Stimulated activated CD8-positive, alpha-beta memory T cell treated with anti-CD3 and anti-CD28 coated beads, Interleukin-4, amount 100 ng/mL, for 24 hours (primary cell): ENCODE data around the gene AP5S1.
A peak's percentile ranks its signal among the peaks of the same experiment; 100 is the strongest.

Source experiments
- DNase-seq: peaks from one replicate; pipeline ENCODE4 v3.0.0-alpha.2; 2020; ENCODE audit warnings: low read depth

Gene AP5S1

DNA sequence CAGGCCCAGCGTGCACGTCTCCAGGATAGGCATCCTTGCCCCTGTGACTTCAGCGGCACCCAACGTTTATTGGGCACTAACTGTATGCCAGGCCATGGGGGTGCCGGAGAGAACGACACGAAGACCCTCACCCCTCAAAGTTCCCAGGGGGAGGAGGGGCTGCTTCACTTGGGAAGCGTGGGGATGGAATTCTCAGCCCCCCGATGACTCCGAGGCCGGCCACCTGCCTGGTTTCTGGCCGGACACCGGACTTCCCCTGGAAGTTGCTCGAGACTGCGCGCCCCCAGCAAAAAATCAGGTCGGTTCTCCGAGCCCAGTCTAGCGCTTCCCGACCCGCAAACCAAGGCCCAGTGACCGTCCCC lies 26.0 kb downstream of the AP5S1 start:
- no peak for DNase-seq

DNA sequence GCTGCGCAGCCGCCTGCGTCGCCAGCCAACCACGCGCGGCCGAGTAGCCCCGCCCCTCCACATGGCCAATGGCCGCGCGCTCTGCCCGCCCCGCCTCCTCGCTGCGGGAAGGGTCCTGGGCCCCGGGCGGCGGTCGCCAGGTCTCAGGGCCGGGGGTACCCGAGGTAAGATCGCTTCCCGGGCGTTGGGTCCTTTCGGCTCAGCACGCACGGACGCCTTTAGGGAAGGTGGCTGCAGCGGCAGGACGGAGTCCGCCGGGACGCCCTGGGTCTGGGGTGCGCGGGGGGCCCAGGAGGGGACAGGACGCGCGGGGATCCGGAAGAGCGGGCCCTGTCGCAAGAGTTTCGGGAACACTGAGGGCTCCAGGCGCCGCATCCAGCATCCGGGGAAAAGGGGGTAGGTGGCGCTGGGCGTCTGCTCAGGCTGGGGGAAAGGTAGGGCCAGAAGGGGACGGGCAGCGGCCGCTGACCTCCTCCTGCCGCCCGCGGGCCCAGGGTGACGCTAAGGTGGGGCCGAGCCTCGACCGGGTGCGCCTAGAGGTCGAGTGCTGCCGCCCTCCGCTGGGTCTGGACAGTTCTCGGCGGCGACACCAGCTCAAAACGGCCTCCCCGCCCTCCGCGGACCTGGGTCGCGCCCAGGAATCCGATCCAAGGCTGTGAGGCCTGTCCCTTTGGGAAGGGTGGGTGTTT lies 26.5 kb downstream of the AP5S1 start, which contains the start of gene MAVS:
TSS of gene MAVS (plus strand) at position 95 of the 689 bp plus-strand sequence. CDS start 7,791 bp downstream, outside the sequence.
- peak; percentile 81 for DNase-seq

DNA sequence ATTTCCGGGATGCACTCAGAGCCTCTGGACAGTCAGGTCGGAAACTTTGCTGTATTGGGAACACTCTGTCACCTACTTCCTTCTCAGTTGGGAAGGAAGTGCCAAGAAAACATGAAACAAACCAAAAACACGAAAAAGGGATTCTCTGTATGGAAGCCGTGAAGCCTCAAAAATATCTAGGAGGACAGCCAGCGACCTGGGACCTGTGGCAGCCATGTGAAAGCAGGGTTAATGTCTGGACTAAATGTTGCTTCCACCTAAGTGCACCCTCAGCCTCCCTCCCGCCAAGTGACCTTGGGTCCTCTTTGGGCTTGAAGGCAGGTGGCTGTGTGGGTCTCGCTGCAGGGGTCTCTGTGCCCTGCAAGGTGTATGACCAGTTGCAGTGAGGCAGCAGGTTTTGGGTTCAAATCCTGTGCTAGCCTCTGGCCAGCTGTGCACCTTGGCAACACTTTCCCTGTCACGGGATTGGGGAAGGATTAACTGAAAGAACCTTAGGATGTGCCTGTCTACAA lies 27.1 kb downstream of the AP5S1 start:
- no peak for DNase-seq

DNA sequence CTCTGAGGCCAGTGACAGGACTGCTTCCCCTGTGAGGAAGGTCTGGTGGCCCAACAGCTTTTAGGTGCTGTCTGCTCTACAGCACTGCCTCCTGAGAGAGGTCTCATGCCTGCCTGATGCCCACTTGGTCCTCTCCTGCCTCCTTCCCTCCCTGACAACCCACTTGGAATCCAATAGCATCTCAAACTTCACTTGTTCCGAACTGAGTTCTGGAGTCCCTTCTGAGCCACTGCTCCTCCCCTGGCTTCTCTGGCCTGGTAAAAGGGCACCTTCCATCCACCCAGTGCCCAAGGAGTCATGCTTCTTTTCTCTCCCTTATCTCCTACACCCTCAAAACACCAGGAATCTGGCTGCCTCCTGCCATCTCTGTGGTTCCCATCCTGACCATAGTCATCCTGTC lies 28.2 kb downstream of the AP5S1 start:
- DNase-seq, result no peak

DNA sequence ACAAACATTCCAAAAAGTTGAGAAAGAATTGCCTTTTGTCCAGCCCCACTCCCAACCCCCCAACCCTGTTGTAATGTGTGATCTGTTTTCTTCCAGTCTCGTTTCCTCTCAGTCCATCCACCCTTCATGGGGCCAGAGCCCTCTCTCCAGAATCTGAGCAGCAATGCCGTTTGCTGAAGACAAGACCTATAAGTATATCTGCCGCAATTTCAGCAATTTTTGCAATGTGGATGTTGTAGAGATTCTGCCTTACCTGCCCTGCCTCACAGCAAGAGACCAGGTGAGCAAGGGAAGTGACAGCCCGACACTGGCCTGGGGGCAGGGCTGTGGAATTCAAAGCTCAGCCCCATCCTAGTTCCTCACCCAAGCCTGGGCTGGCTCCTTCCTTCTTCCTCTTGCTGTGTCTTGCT lies 34.1 kb downstream of the AP5S1 start:
- DNase-seq, result no peak

DNA sequence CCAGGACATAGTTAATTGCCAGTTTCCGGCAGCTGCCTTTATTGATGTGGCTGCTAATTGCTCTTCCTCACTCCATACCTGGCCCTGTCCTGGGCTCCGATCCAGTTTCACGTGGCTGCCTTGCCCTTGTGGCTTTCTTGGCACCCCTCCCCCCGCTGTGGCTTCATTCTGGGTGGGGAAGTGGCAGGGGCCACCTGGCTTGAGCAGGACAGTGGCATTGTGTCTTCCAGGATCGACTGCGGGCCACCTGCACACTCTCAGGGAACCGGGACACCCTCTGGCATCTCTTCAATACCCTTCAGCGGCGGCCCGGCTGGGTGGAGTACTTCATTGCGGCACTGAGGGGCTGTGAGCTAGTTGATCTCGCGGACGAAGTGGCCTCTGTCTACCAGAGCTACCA lies 37.1 kb downstream of the AP5S1 start:
- DNase-seq, result no peak

DNA sequence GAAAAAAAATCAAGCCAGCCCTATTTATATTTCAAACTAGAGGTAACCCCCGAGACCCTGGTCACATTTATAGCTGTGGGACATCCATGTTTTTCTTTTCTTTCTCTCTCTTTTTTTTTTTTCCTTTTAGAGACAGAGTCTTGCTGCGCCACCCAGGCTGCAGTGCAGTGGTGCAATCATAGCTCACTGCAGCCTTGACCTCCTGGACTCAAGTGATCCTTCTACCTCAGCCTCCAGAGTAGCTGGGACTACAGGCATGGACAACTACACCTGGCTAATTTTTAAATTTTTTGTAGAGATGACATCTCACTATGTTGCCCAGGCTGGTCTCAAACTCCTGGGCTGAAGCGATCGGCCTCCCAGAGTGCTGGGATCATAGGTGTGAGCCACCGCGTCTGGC lies 38.3 kb downstream of the AP5S1 start:
- no peak for DNase-seq

DNA sequence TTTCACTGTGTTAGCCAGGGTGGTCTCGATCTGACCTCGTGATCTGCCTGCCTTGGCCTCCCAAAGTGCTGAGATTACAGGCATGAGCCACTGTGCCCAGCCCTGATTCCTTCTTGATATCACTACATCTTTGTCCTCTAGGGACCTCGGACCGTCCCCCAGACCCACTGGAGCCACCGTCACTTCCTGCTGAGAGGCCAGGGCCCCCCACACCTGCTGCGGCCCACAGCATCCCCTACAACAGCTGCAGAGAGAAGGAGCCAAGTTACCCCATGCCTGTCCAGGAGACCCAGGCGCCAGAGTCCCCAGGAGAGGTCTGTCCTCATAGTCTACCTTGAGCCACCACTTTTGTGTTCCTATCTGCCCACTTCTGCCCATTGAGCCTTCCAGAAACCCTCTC lies 40.8 kb downstream of the AP5S1 start:
- DNase-seq, result no peak

DNA sequence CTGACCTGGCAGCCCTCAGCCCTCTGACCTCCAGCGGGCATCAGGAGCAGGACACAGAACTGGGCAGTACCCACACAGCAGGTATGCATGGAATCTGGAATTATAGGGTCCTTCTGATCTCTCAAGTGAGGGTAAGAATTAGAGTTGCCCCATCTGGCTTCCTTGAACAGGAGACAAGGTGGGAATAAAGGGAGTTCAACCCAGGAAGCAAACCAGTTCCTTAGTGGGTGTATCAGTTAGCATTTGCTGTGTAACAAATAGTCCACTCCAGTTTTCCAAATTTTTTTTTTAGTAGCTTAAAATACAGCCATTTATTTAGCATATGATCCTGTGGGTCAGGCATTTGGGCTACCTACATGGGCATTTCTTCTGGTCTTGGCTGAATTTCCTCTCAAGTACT lies 42.0 kb downstream of the AP5S1 start:
- DNase-seq, result no peak

DNA sequence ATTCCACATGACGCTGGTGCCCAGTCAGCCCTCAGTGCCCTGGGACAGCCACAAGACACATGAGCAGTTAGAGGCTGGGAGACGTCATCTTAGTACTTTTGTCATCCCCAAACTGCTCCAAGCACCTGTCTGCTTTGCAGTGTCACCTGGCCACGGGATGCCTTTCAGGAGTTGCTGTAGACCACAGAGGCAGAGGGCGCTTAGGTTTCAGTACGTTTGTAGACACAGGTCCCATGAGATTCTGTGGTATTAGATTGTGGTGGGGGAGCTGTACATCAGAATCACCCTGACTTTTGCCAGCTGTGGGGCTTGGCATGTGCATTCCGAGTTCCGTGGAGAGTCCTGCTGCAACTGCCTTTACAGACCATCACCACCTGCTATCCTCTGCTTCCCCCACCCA lies 43.0 kb downstream of the AP5S1 start:
- no peak for DNase-seq

DNA sequence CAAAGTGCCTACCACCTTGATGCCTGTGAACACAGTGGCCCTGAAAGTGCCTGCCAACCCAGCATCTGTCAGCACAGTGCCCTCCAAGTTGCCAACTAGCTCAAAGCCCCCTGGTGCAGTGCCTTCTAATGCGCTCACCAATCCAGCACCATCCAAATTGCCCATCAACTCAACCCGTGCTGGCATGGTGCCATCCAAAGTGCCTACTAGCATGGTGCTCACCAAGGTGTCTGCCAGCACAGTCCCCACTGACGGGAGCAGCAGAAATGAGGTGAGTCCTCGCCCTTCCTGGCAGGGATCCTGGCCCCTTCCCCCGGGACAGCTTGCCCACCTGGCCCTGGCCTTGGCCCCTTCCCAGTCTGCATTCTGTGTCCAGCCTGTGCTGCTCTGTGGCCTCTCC lies 44.2 kb downstream of the AP5S1 start:
- no peak for DNase-seq

DNA sequence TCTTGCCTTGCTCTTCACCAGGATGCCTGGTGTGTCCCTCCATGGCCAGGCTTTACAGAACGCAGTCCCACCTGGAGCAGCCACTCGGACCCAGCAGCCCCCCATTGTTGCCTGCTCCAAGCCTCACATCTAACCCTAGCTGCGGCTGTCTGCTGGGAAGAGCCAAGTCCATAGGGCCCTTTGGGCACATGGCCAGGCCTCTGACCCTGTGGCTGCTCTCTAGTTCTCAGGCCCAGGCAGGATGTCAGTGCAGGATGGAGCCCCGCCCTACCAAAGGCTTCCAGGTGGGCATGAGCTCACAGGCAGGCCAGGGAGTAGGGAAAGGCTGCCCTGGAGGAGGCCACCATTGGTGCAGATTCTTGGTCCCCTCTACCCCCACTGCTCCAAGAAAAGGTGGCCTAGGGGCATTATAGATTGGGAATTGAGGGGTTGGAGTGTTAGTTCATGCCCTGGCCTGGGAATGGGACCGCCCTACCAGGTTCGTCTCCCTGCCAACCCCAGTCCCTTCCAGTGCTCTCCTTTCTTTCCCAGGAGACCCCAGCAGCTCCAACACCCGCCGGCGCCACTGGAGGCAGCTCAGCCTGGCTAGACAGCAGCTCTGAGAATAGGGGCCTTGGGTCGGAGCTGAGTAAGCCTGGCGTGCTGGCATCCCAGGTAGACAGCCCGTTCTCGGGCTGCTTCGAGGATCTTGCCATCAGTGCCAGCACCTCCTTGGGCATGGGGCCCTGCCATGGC lies 45.0 kb downstream of the AP5S1 start:
- no peak for DNase-seq

DNA sequence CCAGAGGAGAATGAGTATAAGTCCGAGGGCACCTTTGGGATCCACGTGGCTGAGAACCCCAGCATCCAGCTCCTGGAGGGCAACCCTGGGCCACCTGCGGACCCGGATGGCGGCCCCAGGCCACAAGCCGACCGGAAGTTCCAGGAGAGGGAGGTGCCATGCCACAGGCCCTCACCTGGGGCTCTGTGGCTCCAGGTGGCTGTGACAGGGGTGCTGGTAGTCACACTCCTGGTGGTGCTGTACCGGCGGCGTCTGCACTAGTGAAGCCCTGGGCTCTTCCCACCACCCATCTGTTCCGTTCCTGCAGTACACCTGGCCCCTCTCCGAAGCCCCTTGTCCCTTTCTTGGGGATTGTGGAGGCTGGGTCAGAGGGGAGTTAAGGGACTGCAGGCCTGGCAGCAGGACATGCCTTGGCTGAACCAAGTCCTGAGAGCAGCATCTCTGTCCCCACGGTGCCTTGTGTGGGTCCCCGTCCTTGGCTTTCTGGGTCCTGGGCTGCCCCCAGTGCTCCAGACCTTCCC lies 45.6 kb downstream of the AP5S1 start:
- DNase-seq, result no peak

DNA sequence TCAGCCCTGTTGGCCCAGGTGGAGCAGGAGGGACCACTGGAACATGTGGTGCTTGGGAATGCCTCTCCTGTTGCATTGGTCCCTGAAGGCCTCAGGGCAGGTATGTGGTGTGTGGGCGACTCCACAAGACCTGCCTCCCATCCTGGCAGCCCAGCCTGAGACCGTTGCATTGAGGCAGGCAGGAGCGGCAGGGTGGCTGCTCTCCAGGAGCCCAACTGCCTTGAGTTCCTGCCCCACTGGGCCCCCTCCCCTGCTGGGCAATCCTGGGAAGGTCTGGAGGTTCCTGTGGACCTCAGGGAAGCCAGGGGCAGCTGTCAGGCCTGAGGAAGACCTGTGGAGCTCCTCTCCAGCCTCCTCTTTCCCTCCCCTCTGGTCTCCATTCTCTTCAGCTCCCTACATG lies 46.1 kb downstream of the AP5S1 start:
- no peak for DNase-seq

DNA sequence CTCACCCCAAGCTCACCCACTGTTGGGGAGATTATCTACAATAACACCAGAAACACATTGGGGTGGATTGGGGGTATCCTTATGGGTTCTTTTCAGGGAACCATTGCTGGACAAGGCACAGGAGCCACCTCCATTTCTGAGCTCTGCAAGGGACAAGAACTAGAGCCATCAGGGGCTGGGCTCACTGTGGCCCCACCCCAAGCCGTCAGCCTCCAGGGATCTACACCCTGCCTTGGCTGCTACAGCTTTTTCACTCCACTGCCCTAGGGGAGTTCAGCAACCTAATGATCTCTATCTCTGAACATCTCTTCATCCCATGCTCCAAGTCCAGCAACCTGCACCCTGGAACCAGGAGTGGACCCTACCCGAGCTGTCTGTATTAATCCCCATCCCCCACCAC lies 47.5 kb downstream of the AP5S1 start:
- no peak for DNase-seq

DNA sequence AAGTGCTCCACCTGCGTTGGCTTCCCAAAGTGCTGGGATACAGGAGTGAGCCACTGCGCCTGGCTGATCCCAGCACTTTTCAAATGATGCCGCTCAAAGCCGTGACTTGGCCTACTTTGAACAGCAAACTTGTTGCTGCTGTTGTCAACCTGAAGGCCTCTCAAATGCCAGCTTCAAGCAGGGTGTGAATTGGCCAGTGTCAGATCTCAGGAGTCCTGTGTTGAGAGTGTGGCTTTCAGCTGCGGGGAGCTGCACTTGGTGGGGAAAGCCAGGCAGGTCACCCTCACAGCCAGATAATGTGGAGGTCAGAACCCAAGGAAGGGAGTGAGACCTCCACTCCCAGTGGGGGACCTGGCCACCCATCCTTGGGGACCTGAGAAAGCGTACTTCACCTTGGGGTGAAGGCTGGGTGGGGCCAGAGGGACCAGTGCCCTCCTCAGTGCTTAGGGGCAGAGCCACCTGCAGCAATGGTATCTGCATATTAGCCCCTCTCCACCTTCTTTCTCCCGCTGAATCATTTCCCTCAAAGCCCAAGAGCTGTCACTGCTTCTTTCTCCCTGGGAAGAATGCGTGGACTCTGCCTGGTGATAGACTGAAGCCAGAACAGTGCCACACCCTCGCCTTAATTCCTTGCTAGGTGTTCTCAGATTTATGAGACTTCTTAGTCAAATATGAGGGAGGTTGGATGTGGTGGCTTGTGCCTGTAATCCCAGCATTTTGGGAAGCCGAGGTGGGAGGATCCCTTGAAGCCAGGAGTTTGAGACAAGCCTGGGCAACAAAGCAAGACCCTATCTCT lies 49.7 kb downstream of the AP5S1 start:
- DNase-seq, result no peak

DNA sequence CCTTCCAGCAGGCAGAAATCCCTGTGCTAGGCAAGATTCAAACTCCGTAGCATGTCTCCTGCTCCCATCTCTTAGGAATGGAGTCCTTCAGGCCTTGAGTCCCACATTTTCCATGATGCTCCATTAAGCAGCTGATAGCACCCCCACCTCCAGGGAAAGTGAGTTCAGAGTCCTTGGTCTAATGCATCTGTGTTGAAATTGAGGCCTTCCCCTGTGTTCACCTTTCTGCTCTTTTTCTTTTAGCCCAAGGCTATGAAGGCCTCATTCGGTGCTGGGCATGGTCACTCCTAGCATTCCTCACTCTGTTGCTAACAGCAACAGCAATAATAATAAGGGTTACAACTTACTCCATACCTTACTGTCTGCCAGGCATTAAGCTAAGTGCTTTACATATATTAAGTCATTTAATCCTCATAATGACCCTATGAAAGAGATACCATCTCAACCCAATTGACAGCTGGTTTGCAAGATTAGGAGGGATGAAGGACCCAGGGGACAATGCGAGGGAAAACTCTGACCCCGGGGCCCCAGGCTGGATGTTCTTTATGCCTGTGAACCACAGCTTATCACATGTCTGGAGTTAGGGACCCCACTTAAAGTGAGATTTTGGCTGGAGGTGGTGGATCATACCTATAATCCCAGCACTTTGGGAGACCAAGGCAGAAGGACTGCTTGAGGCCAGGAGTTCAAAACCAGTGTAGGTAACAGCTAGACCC lies 51.4 kb downstream of the AP5S1 start:
- no peak for DNase-seq

DNA sequence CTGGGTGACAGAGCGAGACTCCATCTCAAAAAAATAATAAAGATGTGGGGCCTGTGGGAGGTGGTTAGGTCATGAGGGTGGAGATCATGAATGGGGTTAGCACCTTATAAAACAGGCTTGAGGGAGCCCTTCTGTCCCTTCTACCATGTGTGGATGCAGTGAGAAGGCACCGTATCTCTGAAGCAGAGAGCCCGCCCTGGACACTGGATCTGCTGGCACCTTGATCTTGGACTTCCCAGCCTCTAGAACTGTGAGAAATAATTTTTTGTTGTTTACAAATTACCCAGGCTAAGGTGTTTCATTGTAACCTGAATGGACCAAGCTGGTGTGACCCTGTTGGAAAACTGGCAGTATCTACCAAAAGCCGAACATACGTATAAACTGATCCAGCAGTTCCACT lies 53.2 kb downstream of the AP5S1 start:
- DNase-seq, result no peak

DNA sequence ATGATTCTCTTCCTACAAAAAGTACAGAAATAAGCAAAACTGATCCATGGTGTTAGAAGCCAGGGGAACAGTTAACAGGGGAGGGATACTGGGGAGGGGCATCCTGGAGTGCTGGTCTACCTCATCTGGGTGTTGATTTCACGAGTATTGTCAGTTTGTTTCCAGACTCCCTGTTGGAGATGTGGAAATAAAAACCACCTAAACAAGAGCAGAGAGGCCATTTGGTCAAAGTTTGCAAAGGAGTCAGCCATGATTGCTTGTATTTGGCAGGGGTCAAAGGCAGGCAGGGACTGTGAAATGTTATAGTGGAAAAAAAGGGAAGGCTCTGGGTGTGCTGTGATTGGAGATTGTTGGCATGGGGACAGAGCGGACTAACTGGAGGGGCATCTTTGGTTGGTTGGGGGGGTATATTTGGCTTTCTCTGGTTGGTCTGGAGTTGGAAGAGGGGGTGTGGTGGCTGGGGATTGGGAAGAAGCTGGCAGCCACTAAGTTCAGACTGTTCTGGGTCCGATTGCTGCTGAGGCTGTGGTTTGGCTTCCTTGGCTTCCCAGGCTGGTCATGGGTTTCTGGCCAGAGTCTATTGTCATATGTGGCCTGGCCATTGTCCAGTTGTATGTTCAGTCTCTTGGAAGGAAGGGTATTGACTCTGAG lies 54.0 kb downstream of the AP5S1 start:
- no peak for DNase-seq

DNA sequence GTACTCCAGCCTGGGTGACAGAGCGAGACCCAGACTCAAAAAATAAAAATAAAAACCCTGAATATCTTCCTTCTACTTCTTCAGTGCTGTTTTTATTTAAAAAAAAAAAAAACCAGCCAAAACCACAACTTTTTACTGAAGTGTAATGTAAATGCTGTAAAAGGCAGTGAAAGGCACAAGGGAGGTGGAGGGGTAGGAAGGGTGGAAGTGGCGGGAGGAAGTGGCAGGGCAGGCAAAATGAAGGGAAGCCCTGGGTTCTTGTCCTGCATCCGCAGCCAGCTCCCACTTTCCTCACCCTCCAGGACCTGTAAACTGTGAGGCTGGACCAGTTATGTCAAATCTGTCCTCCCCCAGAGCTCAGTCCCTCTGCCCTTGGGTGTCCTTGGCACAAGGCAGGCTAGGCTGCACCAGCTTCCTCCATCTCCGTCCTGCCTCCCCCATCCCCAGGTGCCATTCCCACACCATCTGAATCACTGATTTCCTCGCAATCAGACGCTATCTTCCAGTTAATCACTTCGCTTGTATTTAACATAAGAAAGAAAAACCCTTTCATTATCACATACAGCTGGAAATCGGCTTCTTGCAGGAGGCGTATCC lies 55.1 kb downstream of the AP5S1 start:
- no peak for DNase-seq

DNA sequence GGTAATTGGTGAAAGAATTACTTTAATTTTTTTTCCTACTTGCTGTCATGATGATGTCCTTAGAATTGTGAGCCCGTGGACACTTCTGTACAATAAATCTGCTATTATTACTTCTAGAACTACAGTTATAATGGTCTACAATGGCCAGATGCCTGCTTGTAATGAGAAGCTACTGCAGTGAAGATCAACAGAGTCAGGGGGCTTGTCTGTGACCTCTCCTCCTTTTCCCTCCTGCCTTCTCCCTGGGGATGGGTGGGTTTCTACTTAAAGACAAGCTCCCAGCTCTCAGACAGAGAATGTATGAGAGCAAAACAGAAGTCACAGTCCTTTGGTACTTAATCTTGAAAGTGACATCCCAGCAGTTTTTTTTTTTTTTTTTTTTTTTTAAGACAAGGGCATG lies 55.7 kb downstream of the AP5S1 start:
- no peak for DNase-seq
